GM18868 (cell line): ENCODE data around the gene GABPB1.
"Not testable (repeated sequence)": the region's sequence is repeated elsewhere in the genome, so short reads cannot be mapped to it uniquely, and the experiment has no call there.

Source experiments
- ATAC-seq: cut with Tn5 transposase; IDR thresholded peaks from one replicate; pipeline ENCODE4 v1.9.1; 2021; ENCODE audit warnings: mild to moderate bottlenecking, moderate library complexity; ENCODE audit not compliant: unreplicated experiment

Gene GABPB1

GRCh38 chr15:50354838-50355618, at the start of gene GABPB1:
TSS of gene GABPB1 (minus strand) at chr15:50355198. CDS start at chr15:50309798, 45,400 bp downstream.
- peak; percentile 46 for ATAC-seq

GRCh38 chr15:50391561-50391960, 36.6 kb upstream of the GABPB1 start:
- not testable (repeated sequence) for ATAC-seq

GRCh38 chr15:50390554-50391264, 35.7 kb upstream of the GABPB1 start:
- ATAC-seq, result peak; percentile 92

GRCh38 chr15:50382408-50382807, 27.4 kb upstream of the GABPB1 start:
- ATAC-seq, result not testable (repeated sequence)

GRCh38 chr15:50381438-50381837, 26.4 kb upstream of the GABPB1 start:
- no peak for ATAC-seq

- ATAC-seq, result no peak
These were observed 25.1 kb upstream of the GABPB1 start for GRCh38 chr15:50380089-50380488.

GRCh38 chr15:50379413-50379812, 24.4 kb upstream of the GABPB1 start:
- not testable (repeated sequence) for ATAC-seq

DNA sequence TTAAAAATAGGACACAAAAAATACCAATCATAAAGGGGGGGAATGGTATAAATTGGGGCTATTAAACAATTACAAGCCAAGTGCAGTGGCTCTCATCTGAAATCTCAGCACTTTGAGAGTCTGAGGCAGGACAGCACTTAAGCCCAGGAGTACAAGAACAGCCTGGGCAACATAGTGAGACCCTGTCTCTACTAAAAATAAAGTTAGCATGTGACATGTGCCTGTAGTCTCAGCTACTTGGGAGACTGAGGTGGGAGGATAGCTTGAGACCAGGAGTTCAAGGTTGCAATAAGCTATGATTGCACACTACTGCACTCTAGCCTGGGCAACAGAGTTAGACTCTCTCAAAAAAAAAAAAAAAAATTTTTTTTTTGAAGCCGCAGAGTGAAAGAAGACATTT, 23.8 kb upstream of the GABPB1 start:
- ATAC-seq, result no peak

DNA sequence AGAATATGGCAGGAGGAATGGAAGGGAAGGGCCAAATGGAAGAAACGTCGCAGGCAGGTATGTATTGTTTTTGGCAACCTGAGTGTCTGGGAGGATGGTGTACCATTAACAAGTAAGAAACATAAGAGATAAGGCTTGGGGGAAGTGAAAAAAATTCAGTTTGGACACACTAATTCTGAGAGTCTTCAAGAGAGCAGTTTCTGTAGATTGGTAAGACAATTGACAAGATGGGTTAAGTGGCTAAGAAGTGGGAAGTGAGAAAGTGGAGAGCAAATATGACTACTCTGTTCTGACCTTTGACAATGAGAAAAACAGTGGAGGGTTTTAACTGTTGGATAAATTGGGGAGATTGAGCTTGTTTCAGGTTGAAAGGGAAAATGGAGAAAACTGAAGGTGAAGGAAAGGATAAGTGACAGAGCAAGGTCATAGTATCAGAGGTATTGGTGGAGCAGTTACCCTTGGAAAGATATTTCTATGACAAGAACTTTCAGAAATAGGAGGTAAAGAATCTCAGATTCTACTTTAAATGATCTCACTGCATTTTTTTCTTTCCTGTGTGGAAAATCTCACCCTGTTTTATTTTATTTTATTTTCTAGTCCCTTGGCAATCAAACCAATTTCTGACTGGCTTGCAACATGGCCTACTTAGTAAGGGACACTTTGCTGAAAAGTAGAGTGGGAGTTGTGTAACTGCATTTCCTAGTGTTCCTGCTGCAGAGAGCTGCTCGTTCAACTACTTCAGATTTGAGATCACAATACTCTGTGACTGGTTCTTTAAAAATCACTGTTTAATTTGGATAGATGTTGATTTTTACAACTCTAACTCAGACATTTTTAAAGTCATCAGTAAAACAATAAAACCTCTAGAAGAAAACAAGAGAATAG, 23.1 kb upstream of the GABPB1 start:
- peak; percentile 99 for ATAC-seq

- not testable (repeated sequence) for ATAC-seq
These were observed 14.6 kb upstream of the GABPB1 start for GRCh38 chr15:50369564-50369963.

DNA sequence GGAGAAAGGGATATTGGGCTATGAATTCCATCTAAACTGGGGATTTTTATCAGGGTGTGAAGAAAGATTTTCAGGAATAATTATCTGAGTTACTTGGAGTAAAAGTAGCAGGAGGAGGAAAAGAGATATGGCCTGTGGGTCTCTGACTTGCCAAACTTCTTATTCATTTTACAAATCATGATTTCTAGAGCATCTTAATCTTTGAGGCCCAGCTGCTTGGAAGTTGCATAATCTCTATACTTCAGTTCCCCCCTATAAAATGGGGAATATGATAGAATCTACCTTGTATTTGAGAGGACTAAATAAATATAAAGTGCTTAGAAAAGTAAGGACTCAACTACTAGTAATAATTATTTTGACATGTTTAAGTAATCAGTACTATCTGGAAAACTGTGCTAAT, 11.0 kb upstream of the GABPB1 start:
- ATAC-seq, result no peak

- ATAC-seq, result no peak
These were observed 10.6 kb upstream of the GABPB1 start for GRCh38 chr15:50365570-50365969.

GRCh38 chr15:50363612-50364011, 8.6 kb upstream of the GABPB1 start:
- no peak for ATAC-seq

- ATAC-seq, result no peak
These were observed 6.8 kb upstream of the GABPB1 start for GRCh38 chr15:50361756-50362155.

DNA sequence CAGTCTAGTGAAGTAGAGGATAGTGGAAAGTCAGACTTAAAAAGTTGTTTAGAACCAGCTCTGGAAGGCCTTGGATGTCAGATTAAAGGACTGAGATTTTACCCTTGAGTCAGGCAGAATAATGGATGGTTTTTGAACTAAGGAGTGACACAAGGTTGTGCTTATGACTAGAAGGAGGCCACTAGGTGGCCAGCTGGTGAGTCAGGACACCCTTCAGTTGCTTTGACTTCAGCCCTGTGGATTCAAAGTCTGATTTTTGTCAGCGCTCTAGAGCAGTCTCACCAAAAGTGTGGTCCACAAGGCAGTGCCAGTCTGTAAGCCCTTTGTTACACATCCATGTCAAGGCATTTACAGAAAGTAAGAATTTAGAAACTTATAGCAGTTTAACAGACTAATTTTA, 3.8 kb upstream of the GABPB1 start:
- peak; percentile 21 for ATAC-seq

DNA sequence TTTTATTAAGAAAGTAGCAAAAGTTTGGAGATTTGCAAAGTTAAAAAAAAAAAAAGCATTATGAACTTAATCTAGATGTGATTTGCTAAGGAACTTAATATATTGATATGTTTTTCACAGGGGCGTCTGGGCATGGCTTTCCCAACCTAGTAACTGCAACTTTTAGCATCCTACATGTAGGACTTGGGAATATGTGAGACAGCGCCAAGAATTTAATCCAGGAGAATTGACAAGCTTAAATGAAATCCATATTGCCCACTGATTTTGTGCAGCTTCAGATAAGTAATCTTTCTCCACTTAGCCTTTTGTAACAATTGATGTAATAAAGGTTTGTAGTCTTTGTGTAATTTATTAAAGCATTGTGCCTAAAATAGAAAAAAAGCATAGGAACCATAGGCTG, 982 bp upstream of the GABPB1 start:
- no peak for ATAC-seq

DNA sequence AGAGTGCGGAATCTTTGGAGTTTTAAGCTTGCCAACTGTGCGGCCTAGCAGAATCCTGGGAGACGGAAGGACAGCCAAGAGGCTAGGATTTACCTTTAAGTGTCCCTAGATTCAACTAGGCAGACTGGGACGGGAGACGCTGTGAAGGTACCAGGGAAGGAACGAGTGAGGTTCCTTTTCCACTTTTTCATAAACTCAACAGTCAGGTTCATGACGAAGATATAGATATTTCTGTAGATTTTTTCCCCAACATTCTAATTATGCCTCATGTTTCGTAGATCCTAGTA, 564 bp upstream of the GABPB1 start:
- ATAC-seq, result no peak

DNA sequence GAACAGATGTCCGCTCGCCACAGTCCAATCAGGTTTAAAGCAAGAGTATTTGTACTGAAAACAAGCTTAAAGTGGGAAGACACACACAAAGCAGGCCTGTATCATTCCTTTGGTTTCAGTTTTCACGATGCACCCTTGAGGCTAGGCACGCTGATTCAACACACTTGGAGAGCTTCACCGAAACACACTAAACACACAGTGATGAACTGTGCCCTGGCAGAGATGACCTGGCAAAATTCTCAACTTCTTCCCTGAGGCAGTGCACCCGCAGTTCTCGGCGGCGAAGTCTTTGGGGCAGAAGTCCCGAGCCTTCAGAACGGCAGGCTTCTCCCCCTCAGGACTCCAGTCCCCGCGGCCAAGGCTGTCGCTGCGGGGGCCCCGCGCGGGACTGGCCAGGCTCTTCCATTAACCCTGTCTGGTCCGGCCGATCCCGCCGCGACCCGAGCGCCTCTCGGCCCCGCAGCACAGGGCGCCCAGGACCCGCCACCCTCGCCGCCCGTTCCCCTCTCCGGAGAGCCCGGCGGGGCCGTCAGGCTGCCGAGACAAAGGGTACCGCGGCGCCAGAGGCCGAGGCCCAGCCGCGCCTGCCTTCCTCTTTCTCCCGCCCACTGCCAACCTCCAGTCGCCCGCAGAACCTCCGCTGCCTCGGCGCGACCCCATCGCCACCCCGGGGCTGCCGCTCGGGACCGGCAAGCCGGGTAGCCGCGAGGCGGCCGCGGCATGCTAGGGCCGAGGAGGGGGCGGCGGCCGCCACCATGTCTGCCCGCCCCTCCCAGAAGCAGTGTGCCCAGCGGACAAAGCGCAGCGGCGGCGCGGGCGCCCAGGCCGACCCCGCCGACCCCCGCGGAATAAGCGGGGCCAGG, 792 bp downstream of the GABPB1 start:
- ATAC-seq, result peak; percentile 31

DNA sequence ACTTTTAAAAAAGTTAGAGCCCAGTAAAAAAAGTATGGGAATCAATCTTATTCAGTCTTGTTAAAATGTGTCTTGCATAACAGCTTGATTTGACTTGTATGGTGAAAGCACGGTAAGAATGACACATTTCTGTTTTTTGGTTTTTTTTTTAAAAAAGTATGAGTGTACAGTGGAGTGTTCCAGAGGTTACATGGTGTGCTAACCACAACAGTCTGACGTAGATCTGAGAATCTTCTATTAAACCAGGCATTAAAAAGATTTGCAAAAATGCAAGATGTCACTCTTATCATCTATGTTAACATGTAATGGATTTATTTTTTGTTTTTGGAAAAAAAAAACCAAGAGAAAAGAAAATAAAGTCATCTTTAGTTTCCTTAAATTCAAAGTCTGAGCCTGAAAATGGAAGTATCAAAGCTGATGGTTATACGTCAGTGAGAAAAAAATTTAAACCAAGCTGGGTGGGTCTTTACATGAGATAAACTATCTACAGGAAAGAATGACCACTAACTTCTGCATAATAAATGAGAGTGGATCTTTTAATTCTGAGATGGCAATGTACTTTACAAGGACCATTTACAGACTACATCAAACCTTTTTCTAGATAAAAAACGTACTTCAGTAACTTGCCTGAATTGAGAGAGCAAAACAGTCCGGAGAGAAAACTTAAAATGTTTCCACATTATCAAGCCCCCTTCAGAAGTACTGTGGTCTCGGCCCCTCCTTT, 1.6 kb downstream of the GABPB1 start:
- ATAC-seq, result no peak

GRCh38 chr15:50350621-50351020, 4.4 kb downstream of the GABPB1 start:
- no peak for ATAC-seq
